ENCODE measurements around the gene OMP. TPM values are rescaled to one million over a fixed set of nuclear protein-coding genes. Genes with fewer than 3 reads are reported as not detected.

OMP gene
- total and polyA plus RNA-seq, 2 experiments from 2014 or later = not detected

- H3K9me3 ChIP-seq (ENCODE audit: low read depth) = no peaks in the 10 kb centered on the region
- H3K4me3 ChIP-seq = peak overlapping the region; percentile 29
- peaks cover 6% of the 10 kb centered on the region for H3K4me1 ChIP-seq (ENCODE audit: low read depth)
- no peak for DNase-seq (ENCODE audit: low read depth in 1 of 2, low spot score in 1 of 2)
- no peak overlapping the region for H3K27ac ChIP-seq
- H3K36me3 ChIP-seq = no peaks in the 10 kb centered on the region
- TF ChIP-seq CTCF (IDR thresholded peaks at IDR 0.05; ENCODE audit: low read depth, low read length) = no peak
- H3K27me3 ChIP-seq = no peaks in the 10 kb centered on the region
These were observed 24.2 kb downstream of the OMP start for GRCh38 chr11:77126861-77127234.

- peaks cover 6% of the 10 kb centered on the region for H3K4me1 ChIP-seq (ENCODE audit: low read depth)
- no peak overlapping the region for H3K27ac ChIP-seq
- peak overlapping the region; percentile 29 for H3K4me3 ChIP-seq
- peak; percentile 99 for TF ChIP-seq CTCF (IDR thresholded peaks at IDR 0.05; ENCODE audit: low read depth, low read length)
- no peaks in the 10 kb centered on the region for H3K9me3 ChIP-seq (ENCODE audit: low read depth)
- H3K36me3 ChIP-seq = no peaks in the 10 kb centered on the region
- H3K27me3 ChIP-seq = no peaks in the 10 kb centered on the region
- peak; percentile 57 to 66 for DNase-seq (ENCODE audit: low read depth in 1 of 2, low spot score in 1 of 2)
These were observed 24.7 kb downstream of the OMP start for GRCh38 chr11:77127235-77127911.

- DNase-seq (ENCODE audit: low read depth in 1 of 2, low spot score in 1 of 2) = peak; percentile 58 to 93
- H3K4me1 ChIP-seq (ENCODE audit: low read depth) = peaks cover 6% of the 10 kb centered on the region
- H3K36me3 ChIP-seq = no peaks in the 10 kb centered on the region
- peak within 1 kb of the TSS; percentile 29 for H3K4me3 ChIP-seq
- no peak for TF ChIP-seq CTCF (IDR thresholded peaks at IDR 0.05; ENCODE audit: low read depth, low read length)
- H3K9me3 ChIP-seq (ENCODE audit: low read depth) = no peaks in the 10 kb centered on the region
- H3K27me3 ChIP-seq = no peaks in the 10 kb centered on the region
- no peak within 1 kb of the TSS for H3K27ac ChIP-seq
These were observed 25.5 kb downstream of the OMP start, which contains the start of gene MYO7A for GRCh38 chr11:77127920-77128691. TSS of gene MYO7A (plus strand) at chr11:77128246. CDS start at chr11:77130635, 2,389 bp downstream.

GRCh38 chr11:77129069-77129841, 26.6 kb downstream of the OMP start:
- DNase-seq (ENCODE audit: low read depth in 1 of 2, low spot score in 1 of 2) = no peak
- Histone ChIP-seq H3K27me3 (no peaks in the 10 kb centered on the region), H3K9me3 (ENCODE audit: low read depth) (no peaks in the 10 kb centered on the region), H3K36me3 (no peaks in the 10 kb centered on the region), H3K4me1 (ENCODE audit: low read depth) (peaks cover 6% of the 10 kb centered on the region), H3K4me3 (no peak overlapping the region), H3K27ac (no peak overlapping the region)
- TF ChIP-seq CTCF (IDR thresholded peaks at IDR 0.05; ENCODE audit: low read depth, low read length) = no peak

GRCh38 chr11:77129842-77130756, 27.5 kb downstream of the OMP start:
- no peaks in the 10 kb centered on the region for H3K9me3 ChIP-seq (ENCODE audit: low read depth)
- DNase-seq (ENCODE audit: low read depth in 1 of 2, low spot score in 1 of 2) = no peak
- no peak overlapping the region for H3K27ac ChIP-seq
- no peak for TF ChIP-seq CTCF (IDR thresholded peaks at IDR 0.05; ENCODE audit: low read depth, low read length)
- H3K36me3 ChIP-seq = no peaks in the 10 kb centered on the region
- peaks cover 6% of the 10 kb centered on the region for H3K4me1 ChIP-seq (ENCODE audit: low read depth)
- H3K4me3 ChIP-seq = no peak overlapping the region
- H3K27me3 ChIP-seq = no peaks in the 10 kb centered on the region

All from cardiac muscle cell (in vitro differentiated cells and primary cell).